K562 (cell line): Measurements from ENCODE around the gene GARIN5B. TPM values are rescaled to one million over a fixed set of nuclear protein-coding genes. Genes with fewer than 3 reads are reported as not detected.

Experiments used
- ATAC-seq: fragments of 200-7000 bp; cut with Tn5 transposase; 3 replicates; pipeline ENCODE4 v1.9.1; 2020; ENCODE audit warnings: moderate library complexity
- BruUV-seq: library from RNA; stranded (reverse); fragments of 400-500 nt; replicated peaks from 2 replicates; lab custom pipeline; 2021; lab: Mats Ljungman, UMichigan
- CTCF ChIA-PET: fragments of 300-600 bp; formaldehyde crosslinking; extraction: SDS; loops from one replicate; lab custom pipeline; 2021; ENCODE audit warnings: low intra/inter-chr PET ratio; lab: Yijun Ruan, JAX
- POLR2A ChIA-PET: fragments of 300-600, 350-650 bp; sonication (Branson Sonifier 250); formaldehyde crosslinking; extraction: SDS; loops from one replicate; lab custom pipeline; 2021; ENCODE audit warnings: antibody characterized with exemption, inconsistent platforms; lab: Yijun Ruan, JAX
- DNase-seq, 4 experiments: peaks; one replicate each; pipeline versions ENCODE4 v3.0.0 to v3.0.0-alpha.2; 2011 to 2018; ENCODE audit warnings: low spot score in 3 of 4, mixed read lengths in 3 of 4; ENCODE audit errors: extremely low read depth in 1 of 4
- FAIRE-seq: peaks from 2 replicates; lab custom pipeline; 2011; peaks lifted over from hg19 to GRCh38; lab: Jason Lieb, UNC
- H2AFZ ChIP-seq: 2 replicates; pipeline ENCODE4 v1.6.0; 2011; ENCODE audit warnings: low read depth, low read length, control low read depth, inconsistent platforms
- H3K27ac ChIP-seq: fragments of 200-600 bp; 3 replicates; pipeline ENCODE4 v1.8.0; 2011; ENCODE audit warnings: low read depth, mild to moderate bottlenecking, control low read depth, inconsistent platforms, low read length, moderate library complexity, mixed read lengths; ENCODE audit errors: extremely low read depth
- H3K27me3 ChIP-seq, 2 experiments: fragments of 300-600 bp in 1 of 2; 2 replicates in 1 of 2; 3 replicates in 1 of 2; pipeline versions ENCODE4 v1.6.0 to v1.8.0; 2011; ENCODE audit warnings: inconsistent platforms in 2 of 2, low read length in 2 of 2, mild to moderate bottlenecking in 1 of 2, mixed read lengths in 1 of 2, moderate library complexity in 1 of 2; ENCODE audit not compliant: control insufficient read depth in 2 of 2, insufficient read depth in 2 of 2
- H3K36me3 ChIP-seq: fragments of 300-600 bp; 3 replicates; pipeline ENCODE4 v1.8.0; 2011; ENCODE audit warnings: mild to moderate bottlenecking, low read length, inconsistent platforms; ENCODE audit not compliant: control insufficient read depth, insufficient read depth
- H3K4me1 ChIP-seq, 2 experiments: fragments of 200-600 bp in 1 of 2; replicated peaks in 1 of 2; 2 replicates in 1 of 2; 3 replicates in 1 of 2; pipeline versions ENCODE4 v1.5.1 to v1.8.0; 2011; ENCODE audit warnings: inconsistent platforms in 2 of 2, low read length in 2 of 2, mild to moderate bottlenecking in 1 of 2, mixed read lengths in 1 of 2, moderate library complexity in 1 of 2; ENCODE audit not compliant: control insufficient read depth in 2 of 2, insufficient read depth in 2 of 2
- H3K4me2 ChIP-seq: 2 replicates; pipeline ENCODE4 v1.6.1; 2011; ENCODE audit warnings: low read length, control low read depth, inconsistent platforms, mixed read lengths; ENCODE audit not compliant: insufficient read depth
- H3K4me3 ChIP-seq: fragments of 200-600 bp; sonication (generic), shearing (Covaris generic); 2 replicates; pipeline ENCODE4 v1.5.1; 2016; ENCODE audit warnings: control low read depth, inconsistent platforms
- H3K79me2 ChIP-seq: fragments of 200-600 bp; 3 replicates; pipeline ENCODE4 v1.8.0; 2011; ENCODE audit warnings: low read length, inconsistent platforms; ENCODE audit not compliant: control insufficient read depth, insufficient read depth
- H3K9ac ChIP-seq, 2 experiments: 2 replicates each; pipeline versions ENCODE4 v1.6.0 to v1.6.1; 2011; ENCODE audit warnings: low read depth in 2 of 2, low read length in 2 of 2, control low read depth in 1 of 2, inconsistent platforms in 1 of 2, mild to moderate bottlenecking in 1 of 2, mixed read lengths in 1 of 2; ENCODE audit not compliant: insufficient read depth in 1 of 2
- H3K9me1 ChIP-seq: one replicate; pipeline ENCODE4 v1.6.0; 2011; ENCODE audit warnings: inconsistent platforms, mild to moderate bottlenecking, low read length, moderate library complexity; ENCODE audit not compliant: control insufficient read depth, insufficient read depth
- H3K9me3 ChIP-seq: replicated peaks from 2 replicates; pipeline ENCODE4 v1.5.1; 2011; ENCODE audit warnings: low read depth, low read length, inconsistent platforms; ENCODE audit not compliant: control insufficient read depth, insufficient read depth
- H4K20me1 ChIP-seq: replicated peaks from 2 replicates; pipeline ENCODE4 v1.6.1; 2011; ENCODE audit warnings: low read length, inconsistent platforms, mixed read lengths; ENCODE audit not compliant: control insufficient read depth, insufficient read depth
- NFXL1 ChIP-seq: fragments of 450-650 bp; formaldehyde crosslinking; IDR thresholded peaks from 2 replicates; pipeline ENCODE4 v1.4.0; 2021; ENCODE audit warnings: mild to moderate bottlenecking
- PHF20 ChIP-seq: fragments of 450-650 bp; IDR thresholded peaks from 2 replicates; pipeline ENCODE4 v1.6.1; 2018; ENCODE audit not compliant: partially characterized antibody
- POLR2AphosphoS2 ChIP-seq: IDR thresholded peaks from 2 replicates; pipeline ENCODE4 v1.6.1; 2012; ENCODE audit warnings: low read length, improper control_type of control experiment
- RBFOX2 ChIP-seq: fragments of 200-400 bp; formaldehyde crosslinking; IDR thresholded peaks from 2 replicates; pipeline ENCODE4 v1.6.1; 2017; ENCODE audit warnings: low read depth, mild to moderate bottlenecking, low read length, moderate library complexity
- RBM17 ChIP-seq: fragments of 200-400 bp; formaldehyde crosslinking; IDR thresholded peaks from 2 replicates; pipeline ENCODE4 v1.6.1; 2017; ENCODE audit warnings: low read depth, mild to moderate bottlenecking, low read length, borderline replicate concordance
- ZNF175 ChIP-seq: fragments of 200-800 bp; sonication (Bioruptor generic); IDR thresholded peaks from 2 replicates; pipeline ENCODE4 v1.6.1; 2016; ENCODE audit warnings: low read depth, mild to moderate bottlenecking, missing genetic modification characterization, missing compliant biosample characterization
- WGBS: fragments of 100-300 bp; shearing (Covaris generic); methylation state at CpG from one replicate; pipeline ENCODE4 v1.1.6; 2016; ENCODE audit warnings: low coverage, mixed read lengths; ENCODE audit not compliant: insufficient coverage; ENCODE audit errors: missing lambda C conversion rate; 5-methylcytosine and 5-hydroxymethylcytosine counted together
- in situ Hi-C: fragments of 300-500 bp; cut with MboI; formaldehyde crosslinking; loops from 4 replicates; pipeline ENCODE4 v1.15.0; 2018; ENCODE audit warnings: inconsistent platforms, mixed read lengths
- intact Hi-C: fragments of 100-400 bp; cut with micrococcal nuclease; formaldehyde crosslinking; loops from 2 replicates; pipeline ENCODE4 v1.14.2; 2022
- polyA plus RNA-seq, 8 experiments: library from polyadenylated mRNA; depleted of rRNA in 4 of 8; stranded (reverse) in 5 of 8; unstranded in 3 of 8; fragments of >200 nt; fragmentation: Nextera tagmentation in 2 of 8; fragmentation: Illumina TruSeq in 1 of 8; extraction: Ambion mirVana in 2 of 8; extraction: Trizol in 1 of 8; gene quantifications; 2 replicates each; pipeline versions ENCODE4 v1.2.1 to v1.2.3, GENCODE V29; 2011 to 2014; ENCODE audit warnings: inconsistent platforms in 1 of 8, missing spikeins in 1 of 8
- total RNA-seq, 7 experiments: library from RNA; depleted of rRNA in 6 of 7; stranded (reverse); fragments of >200 nt in 6 of 7; fragmentation: Illumina TruSeq in 2 of 7; extraction: Trizol in 2 of 7; gene quantifications; 2 replicates each; pipeline versions ENCODE4 v1.2.1 to v1.2.3, GENCODE V29; 2011 to 2021; ENCODE audit warnings: low replicate concordance in 1 of 7
- TF ChIP-seq, protein P1 (sequence below), 2 experiments: fragments of 450-650 bp; IDR thresholded peaks; 2 replicates each; pipeline ENCODE4 v1.6.1; 2018; ENCODE audit warnings: mild to moderate bottlenecking in 2 of 2, low read depth in 1 of 2; ENCODE audit not compliant: partially characterized antibody in 2 of 2
- TF ChIP-seq, protein P2 (sequence below): sonication (generic); formaldehyde crosslinking; IDR thresholded peaks from 2 replicates; pipeline ENCODE4 v1.9.0; 2022; ENCODE audit warnings: mild to moderate bottlenecking, missing genetic modification reagents

Gene GARIN5B
- total and polyA plus RNA-seq, 9 of the 15 experiments (the other 6 are each of a cell fraction or from before 2014, with no cell fraction given), result not detected

DNA sequence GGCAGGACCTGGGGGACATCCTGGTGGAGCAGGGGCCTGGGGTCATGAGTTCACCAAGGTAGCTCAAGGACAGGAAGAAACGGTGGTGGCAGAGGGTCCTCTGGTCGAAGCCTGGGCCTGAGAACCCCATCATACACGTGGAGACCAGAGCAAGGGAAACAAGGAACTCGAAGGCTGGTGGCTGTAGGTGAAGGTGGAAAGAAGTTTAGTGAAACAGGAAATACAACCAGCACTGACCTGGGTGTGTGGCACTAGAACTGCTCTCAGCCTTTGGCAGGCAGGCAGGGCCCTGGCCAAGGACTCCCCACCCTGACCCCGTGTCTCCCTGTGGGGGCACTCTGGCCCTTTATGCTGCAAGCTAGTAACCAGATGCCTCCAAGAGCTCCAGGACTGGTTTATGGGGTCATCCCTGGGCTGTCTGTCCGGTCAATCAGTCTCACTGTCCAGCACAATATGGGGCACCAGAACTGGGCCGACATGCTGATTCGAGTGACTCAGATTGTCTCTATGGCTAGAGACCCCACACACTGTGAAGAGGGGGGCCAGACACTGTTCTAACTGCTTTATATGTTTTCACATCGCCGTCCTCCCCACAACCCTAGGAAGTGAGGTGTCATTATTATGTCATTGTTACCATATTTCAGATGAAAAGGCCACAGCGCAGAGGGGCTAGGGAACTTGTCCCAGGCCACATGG lies 12.3 kb downstream of the GARIN5B start:
- Histone ChIP-seq H3K79me2 (no peaks in the 10 kb centered on the region), H3K27me3 (peaks cover 3 to 5% of the 10 kb centered on the region in 2 experiments; a peak in 4 of 5 replicates), H3K4me2 (no peak overlapping the region), H3K9ac (peak overlapping the region in 1 of 2 experiments; percentile 75; a peak in 2 of 4 replicates), H3K9me3 (no peaks in the 10 kb centered on the region), H3K36me3 (peaks cover 28% of the 10 kb centered on the region; the same call in 2 of the 3 replicates), H3K4me1 (peaks cover 4 to 67% of the 10 kb centered on the region in 2 experiments; a peak in 4 of 5 replicates), H3K9me1 (peaks cover 5% of the 10 kb centered on the region), H3K27ac (no peak overlapping the region), H4K20me1 (peaks cover 6% of the 10 kb centered on the region), H2AFZ (no peak overlapping the region), H3K4me3 (no peak overlapping the region)
- BruUV-seq, result no TSS peak
- WGBS, result 39% methylated on average over 11 of the region's 11 CpGs
- TF ChIP-seq NFXL1 (CRISPR knock-in tag) (no peak), POLR2AphosphoS2 (peak; percentile 53; the same call in 1 of the 2 replicates)
- ChIA-PET CTCF (no interaction called here), POLR2A (interaction anchor here (0.6 to 1.9 kb wide), 5 partner anchors 10 to 117 kb away, joined by 3 to 11 read pairs (median 3); no protein-coding TSS in a partner anchor)
- ATAC-seq, result no peak
- no peak for DNase-seq
- FAIRE-seq, result peak; percentile 35
- in situ Hi-C loops, result no loop called here
- intact Hi-C loops, result no loop called here

DNA sequence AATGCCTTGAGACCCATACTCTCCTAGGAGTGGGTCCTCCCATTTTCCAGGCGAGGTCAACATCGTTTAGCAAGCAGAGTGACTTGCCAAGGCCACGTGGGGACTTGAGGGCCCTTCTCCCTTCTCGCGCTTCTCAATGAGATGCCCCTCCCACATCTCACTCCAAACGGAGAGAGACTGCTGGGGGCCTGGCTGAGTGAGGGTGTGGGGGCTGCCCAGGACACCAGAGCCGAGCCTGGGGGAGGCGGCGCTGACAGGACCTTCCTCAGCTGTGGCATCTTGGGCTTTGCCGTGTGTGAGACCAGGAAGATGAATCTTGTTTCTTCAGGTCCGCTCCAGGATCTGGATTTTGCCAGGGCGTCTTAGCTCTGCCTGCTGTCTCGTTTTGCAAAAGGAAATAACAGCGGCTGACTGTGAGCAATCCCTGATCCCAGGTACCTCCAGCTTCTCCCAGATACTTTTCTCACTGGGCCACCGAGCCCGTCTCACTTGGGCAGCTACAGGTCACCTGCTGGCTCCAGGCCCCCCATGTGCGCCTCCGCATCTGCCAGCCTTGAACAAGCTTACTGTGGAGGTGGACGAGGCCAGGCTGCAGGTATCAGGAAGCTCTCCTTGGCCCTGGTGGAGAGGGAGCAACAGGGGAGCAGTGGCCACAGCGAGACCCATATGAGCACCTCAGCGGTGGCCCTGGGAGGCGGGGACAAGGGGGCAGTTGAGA lies 14.6 kb downstream of the GARIN5B start:
- FAIRE-seq (no peak), DNase-seq (no peak), ATAC-seq (no peak; the same call in 2 of the 3 replicates)
- no TSS peak for BruUV-seq
- peak overlapping the region in 1 of 2 experiments; percentile 71; a peak in 2 of 4 replicates for H3K9ac ChIP-seq
- no peak overlapping the region for H2AFZ ChIP-seq
- no peak overlapping the region for H3K4me3 ChIP-seq
- in situ Hi-C loops (no loop called here), intact Hi-C loops (no loop called here)
- peaks cover 5% of the 10 kb centered on the region for H3K9me1 ChIP-seq
- H3K79me2 ChIP-seq, result no peaks in the 10 kb centered on the region
- H3K27me3 ChIP-seq, result no peaks in the 10 kb centered on the region
- WGBS, result 70% methylated on average over 22 of the region's 22 CpGs
- H3K9me3 ChIP-seq, result no peaks in the 10 kb centered on the region
- H3K4me2 ChIP-seq, result no peak overlapping the region
- H3K27ac ChIP-seq, result no peak overlapping the region
- CTCF ChIA-PET, result no interaction called here
- peaks cover 47% of the 10 kb centered on the region; the same call in 2 of the 3 replicates for H3K36me3 ChIP-seq
- H3K4me1 ChIP-seq, result peaks cover 2 to 73% of the 10 kb centered on the region in 2 experiments; a peak in 3 of 5 replicates
- peaks cover 4% of the 10 kb centered on the region for H4K20me1 ChIP-seq
- POLR2A ChIA-PET, result interaction anchor here (0.7 to 2.1 kb wide), 11 partner anchors 7 to 74 kb away, joined by 3 to 14 read pairs (median 4); partner anchors contain the start of gene KMT5C
- TF ChIP-seq RBM17 (no peak), PHF20 (no peak), POLR2AphosphoS2 (0 out of 2 replicates have a peak, but pooled peaks have one; percentile 42), RBFOX2 (peak; percentile 43), ZNF175 (CRISPR knock-in tag) (no peak)
- TF ChIP-seq, protein P1, sequence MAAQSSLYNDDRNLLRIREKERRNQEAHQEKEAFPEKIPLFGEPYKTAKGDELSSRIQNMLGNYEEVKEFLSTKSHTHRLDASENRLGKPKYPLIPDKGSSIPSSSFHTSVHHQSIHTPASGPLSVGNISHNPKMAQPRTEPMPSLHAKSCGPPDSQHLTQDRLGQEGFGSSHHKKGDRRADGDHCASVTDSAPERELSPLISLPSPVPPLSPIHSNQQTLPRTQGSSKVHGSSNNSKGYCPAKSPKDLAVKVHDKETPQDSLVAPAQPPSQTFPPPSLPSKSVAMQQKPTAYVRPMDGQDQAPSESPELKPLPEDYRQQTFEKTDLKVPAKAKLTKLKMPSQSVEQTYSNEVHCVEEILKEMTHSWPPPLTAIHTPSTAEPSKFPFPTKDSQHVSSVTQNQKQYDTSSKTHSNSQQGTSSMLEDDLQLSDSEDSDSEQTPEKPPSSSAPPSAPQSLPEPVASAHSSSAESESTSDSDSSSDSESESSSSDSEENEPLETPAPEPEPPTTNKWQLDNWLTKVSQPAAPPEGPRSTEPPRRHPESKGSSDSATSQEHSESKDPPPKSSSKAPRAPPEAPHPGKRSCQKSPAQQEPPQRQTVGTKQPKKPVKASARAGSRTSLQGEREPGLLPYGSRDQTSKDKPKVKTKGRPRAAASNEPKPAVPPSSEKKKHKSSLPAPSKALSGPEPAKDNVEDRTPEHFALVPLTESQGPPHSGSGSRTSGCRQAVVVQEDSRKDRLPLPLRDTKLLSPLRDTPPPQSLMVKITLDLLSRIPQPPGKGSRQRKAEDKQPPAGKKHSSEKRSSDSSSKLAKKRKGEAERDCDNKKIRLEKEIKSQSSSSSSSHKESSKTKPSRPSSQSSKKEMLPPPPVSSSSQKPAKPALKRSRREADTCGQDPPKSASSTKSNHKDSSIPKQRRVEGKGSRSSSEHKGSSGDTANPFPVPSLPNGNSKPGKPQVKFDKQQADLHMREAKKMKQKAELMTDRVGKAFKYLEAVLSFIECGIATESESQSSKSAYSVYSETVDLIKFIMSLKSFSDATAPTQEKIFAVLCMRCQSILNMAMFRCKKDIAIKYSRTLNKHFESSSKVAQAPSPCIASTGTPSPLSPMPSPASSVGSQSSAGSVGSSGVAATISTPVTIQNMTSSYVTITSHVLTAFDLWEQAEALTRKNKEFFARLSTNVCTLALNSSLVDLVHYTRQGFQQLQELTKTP (IDR thresholded peaks at IDR 0.05; ENCODE audit: low read depth in 1 of 2, partially characterized antibody in 2 of 2), result no peak
- TF ChIP-seq, protein P2, sequence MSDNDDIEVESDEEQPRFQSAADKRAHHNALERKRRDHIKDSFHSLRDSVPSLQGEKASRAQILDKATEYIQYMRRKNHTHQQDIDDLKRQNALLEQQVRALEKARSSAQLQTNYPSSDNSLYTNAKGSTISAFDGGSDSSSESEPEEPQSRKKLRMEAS (CRISPR knock-in tag), result peak; percentile 26; the same call in 1 of the 2 replicates
